ENCODE data around the gene NEGR1.

- TF ChIP-seq, protein P1, sequence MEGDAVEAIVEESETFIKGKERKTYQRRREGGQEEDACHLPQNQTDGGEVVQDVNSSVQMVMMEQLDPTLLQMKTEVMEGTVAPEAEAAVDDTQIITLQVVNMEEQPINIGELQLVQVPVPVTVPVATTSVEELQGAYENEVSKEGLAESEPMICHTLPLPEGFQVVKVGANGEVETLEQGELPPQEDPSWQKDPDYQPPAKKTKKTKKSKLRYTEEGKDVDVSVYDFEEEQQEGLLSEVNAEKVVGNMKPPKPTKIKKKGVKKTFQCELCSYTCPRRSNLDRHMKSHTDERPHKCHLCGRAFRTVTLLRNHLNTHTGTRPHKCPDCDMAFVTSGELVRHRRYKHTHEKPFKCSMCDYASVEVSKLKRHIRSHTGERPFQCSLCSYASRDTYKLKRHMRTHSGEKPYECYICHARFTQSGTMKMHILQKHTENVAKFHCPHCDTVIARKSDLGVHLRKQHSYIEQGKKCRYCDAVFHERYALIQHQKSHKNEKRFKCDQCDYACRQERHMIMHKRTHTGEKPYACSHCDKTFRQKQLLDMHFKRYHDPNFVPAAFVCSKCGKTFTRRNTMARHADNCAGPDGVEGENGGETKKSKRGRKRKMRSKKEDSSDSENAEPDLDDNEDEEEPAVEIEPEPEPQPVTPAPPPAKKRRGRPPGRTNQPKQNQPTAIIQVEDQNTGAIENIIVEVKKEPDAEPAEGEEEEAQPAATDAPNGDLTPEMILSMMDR (IDR thresholded peaks at IDR 0.05; ENCODE audit: poor library complexity, severe bottlenecking), result no peak
- TF ChIP-seq POLR2AphosphoS5 (IDR thresholded peaks at IDR 0.05) (no peak), RAD21 (conservative IDR thresholded peaks at IDR 0.05) (no peak), EP300 (conservative IDR thresholded peaks at IDR 0.05; ENCODE audit: poor library complexity, severe bottlenecking) (no peak), EZH2 (IDR thresholded peaks at IDR 0.05; ENCODE audit: borderline replicate concordance, insufficient read depth, low read length, poor library complexity, severe bottlenecking) (no peak), MXI1 (conservative IDR thresholded peaks at IDR 0.05; ENCODE audit: poor library complexity, severe bottlenecking) (no peak), REST (IDR thresholded peaks at IDR 0.05; ENCODE audit: borderline replicate concordance) (no peak), TAF1 (IDR thresholded peaks at IDR 0.05; ENCODE audit: low read depth) (no peak), SMC3 (conservative IDR thresholded peaks at IDR 0.05; ENCODE audit: poor library complexity) (no peak)
These were observed 276.2 kb downstream of the NEGR1 start for GRCh38 chr1:72006092-72006491.
